ENCODE measurements around the gene SLX9. TPM values are rescaled to one million over a fixed set of nuclear protein-coding genes. Genes with fewer than 3 reads are reported as not detected.

The SLX9 gene
- polyA plus RNA-seq, 1 of the 3 experiments (the other 2 are of a cell fraction): 42.9 TPM

GRCh38 chr21:44986471-44987291, 46.9 kb downstream of the SLX9 start (continued):
- no peak for TF ChIP-seq USF1 (IDR thresholded peaks at IDR 0.05; ENCODE audit: borderline replicate concordance, low read depth)
- TF ChIP-seq CTCF (IDR thresholded peaks at IDR 0.05): no peak
- no peak for TF ChIP-seq RCOR1 (IDR thresholded peaks at IDR 0.05; ENCODE audit: low read length)

GRCh38 chr21:44987301-44987885, 47.6 kb downstream of the SLX9 start:
- H3K9me2 ChIP-seq: no peaks in the 10 kb centered on the region
- DNase-seq: no peak

More at GRCh38 chr21:44987301-44987885, 47.6 kb downstream of the SLX9 start:
- no peaks in the 10 kb centered on the region for H3K36me3 ChIP-seq (replicated peaks in 1 of 2; ENCODE audit: control insufficient read depth in 1 of 2, insufficient read depth in 2 of 2, low read length in 1 of 2)
- H3K79me2 ChIP-seq (ENCODE audit: insufficient read depth): no peaks in the 10 kb centered on the region
- peaks cover 0 to 78% of the 10 kb centered on the region in 2 experiments; a peak in 3 of 4 replicates for H3K4me1 ChIP-seq (ENCODE audit: control insufficient read depth in 1 of 2, insufficient read depth in 2 of 2, low read depth in 1 of 2, low read length in 1 of 2)
- no peaks in the 10 kb centered on the region for H3F3A ChIP-seq (replicated peaks; ENCODE audit: insufficient read depth)
- H3K9ac ChIP-seq: no peak overlapping the region
- H3K4me2 ChIP-seq: no peak overlapping the region
- no peaks in the 10 kb centered on the region for H3K27me3 ChIP-seq (ENCODE audit: insufficient read depth)
- peak overlapping the region in 1 of 2 experiments; percentile 75; a peak in 1 of 4 replicates for H3K27ac ChIP-seq (ENCODE audit: low read depth in 2 of 2, low read length in 1 of 2)
- CTCF ChIA-PET: interaction anchor here (3.5 to 5.4 kb wide), 3 partner anchors 38 to 151 kb away, joined by 15 to 40 read pairs (median 25); no protein-coding TSS in a partner anchor
- no peak overlapping the region for H2AFZ ChIP-seq (ENCODE audit: low read depth)
- POLR2A ChIA-PET: no interaction called here
- H3K4me3 ChIP-seq (ENCODE audit: low read depth in 2 of 2, low read length in 1 of 2): no peak overlapping the region
- no peaks in the 10 kb centered on the region for H4K20me1 ChIP-seq (ENCODE audit: insufficient read depth)
- TF ChIP-seq GATA2 (CRISPR knock-in tag; IDR thresholded peaks at IDR 0.05): no peak
- no peak for TF ChIP-seq IRF3 (IDR thresholded peaks at IDR 0.05; ENCODE audit: low read depth, low read length)
- no peak for TF ChIP-seq TEAD4 (IDR thresholded peaks at IDR 0.05; ENCODE audit: borderline replicate concordance, insufficient read depth)
- TF ChIP-seq ELF1 (IDR thresholded peaks at IDR 0.05): no peak
- no peak for TF ChIP-seq SIN3A (IDR thresholded peaks at IDR 0.05; ENCODE audit: borderline replicate concordance, low read depth, low read length)
- TF ChIP-seq, protein P1, sequence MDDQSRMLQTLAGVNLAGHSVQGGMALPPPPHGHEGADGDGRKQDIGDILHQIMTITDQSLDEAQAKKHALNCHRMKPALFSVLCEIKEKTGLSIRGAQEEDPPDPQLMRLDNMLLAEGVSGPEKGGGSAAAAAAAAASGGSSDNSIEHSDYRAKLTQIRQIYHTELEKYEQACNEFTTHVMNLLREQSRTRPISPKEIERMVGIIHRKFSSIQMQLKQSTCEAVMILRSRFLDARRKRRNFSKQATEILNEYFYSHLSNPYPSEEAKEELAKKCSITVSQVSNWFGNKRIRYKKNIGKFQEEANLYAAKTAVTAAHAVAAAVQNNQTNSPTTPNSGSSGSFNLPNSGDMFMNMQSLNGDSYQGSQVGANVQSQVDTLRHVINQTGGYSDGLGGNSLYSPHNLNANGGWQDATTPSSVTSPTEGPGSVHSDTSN (IDR thresholded peaks at IDR 0.05): no peak
- no peak for TF ChIP-seq RAD21 (IDR thresholded peaks at IDR 0.05; ENCODE audit: low read length)
- TF ChIP-seq YY1 (IDR thresholded peaks at IDR 0.05; ENCODE audit: low read depth): no peak
- no peak for TF ChIP-seq CHD2 (IDR thresholded peaks at IDR 0.05; ENCODE audit: low read length, partially characterized antibody)
- TF ChIP-seq FOSL2 (IDR thresholded peaks at IDR 0.05; ENCODE audit: borderline replicate concordance, low read depth): no peak
- no peak for TF ChIP-seq FOXJ3 (CRISPR knock-in tag; IDR thresholded peaks at IDR 0.05)
- no peak for TF ChIP-seq POLR2AphosphoS5 (IDR thresholded peaks at IDR 0.05; ENCODE audit: low read depth, low read length)
- no peak for TF ChIP-seq USF1 (IDR thresholded peaks at IDR 0.05; ENCODE audit: borderline replicate concordance, low read depth)
- no peak for TF ChIP-seq USF2 (IDR thresholded peaks at IDR 0.05; ENCODE audit: borderline replicate concordance, low read depth, low read length)
- TF ChIP-seq MEF2A (IDR thresholded peaks at IDR 0.05; ENCODE audit: borderline replicate concordance, low read depth): no peak
- TF ChIP-seq NFIC (IDR thresholded peaks at IDR 0.05; ENCODE audit: borderline replicate concordance): no peak
- no peak for TF ChIP-seq RCOR1 (IDR thresholded peaks at IDR 0.05; ENCODE audit: low read length)
- H3K9me3 ChIP-seq: no peaks in the 10 kb centered on the region
- WGBS (ENCODE audit: low lambda C conversion rate): 80% methylated on average over 15 of the region's 23 CpGs

Data from SK-N-SH (cell line).